GM12801 (cell line): Measurements from ENCODE around the gene GABPB1.

Source experiments
- CTCF ChIP-seq: IDR thresholded peaks from one replicate; pipeline ENCODE4 v1.5.1; 2011; ENCODE audit warnings: control low read depth; ENCODE audit not compliant: insufficient read length; ENCODE audit errors: extremely low read depth

The GABPB1 gene

GRCh38 chr15:50227076-50227475, 127.9 kb downstream of the GABPB1 start:
- TF ChIP-seq CTCF, result no peak

GRCh38 chr15:50225938-50226337, 129.1 kb downstream of the GABPB1 start:
- no peak for TF ChIP-seq CTCF
